GM12865 (cell line): ENCODE results near the gene LMTK2.
A peak's percentile ranks its signal among the peaks of the same experiment; 100 is the strongest.

Source experiments
- DNase-seq: peaks from one replicate; pipeline ENCODE4 v3.0.0; 2010; ENCODE audit warnings: low read depth
- H3K4me3 ChIP-seq: 2 replicates; pipeline ENCODE4 v1.5.1; 2011; ENCODE audit warnings: mild to moderate bottlenecking, low read depth, low read length, control low read depth
- CTCF ChIP-seq: IDR thresholded peaks from 2 replicates; pipeline ENCODE4 v1.5.1; 2011; ENCODE audit warnings: low read length, control low read depth, low read depth, inconsistent platforms; ENCODE audit not compliant: insufficient read depth; ENCODE audit errors: missing control alignments

Gene LMTK2

GRCh38 chr7:98166668-98166970, 60.0 kb downstream of the LMTK2 start:
- H3K4me3 ChIP-seq: no peak overlapping the region
- no peak for DNase-seq
- TF ChIP-seq CTCF: no peak

GRCh38 chr7:98167653-98168052, 61.0 kb downstream of the LMTK2 start:
- H3K4me3 ChIP-seq: no peak overlapping the region
- TF ChIP-seq CTCF: no peak
- no peak for DNase-seq

GRCh38 chr7:98168181-98168903, 61.7 kb downstream of the LMTK2 start:
- TF ChIP-seq CTCF: peak; percentile 55
- peak; percentile 72 for DNase-seq
- no peak overlapping the region for H3K4me3 ChIP-seq

- DNase-seq: no peak
- H3K4me3 ChIP-seq: no peak overlapping the region
- no peak for TF ChIP-seq CTCF
Measured at GRCh38 chr7:98168904-98169621, 62.4 kb downstream of the LMTK2 start.

- DNase-seq: no peak
- H3K4me3 ChIP-seq: no peak overlapping the region
- no peak for TF ChIP-seq CTCF
Measured at GRCh38 chr7:98170966-98171365, 64.3 kb downstream of the LMTK2 start.

- no peak overlapping the region for H3K4me3 ChIP-seq
- DNase-seq: no peak
- no peak for TF ChIP-seq CTCF
Measured at GRCh38 chr7:98171449-98171848, 64.8 kb downstream of the LMTK2 start.
